Brain microvascular endothelial cell (primary cell): Measurements from ENCODE around the gene PTPRT.

Experiments used
- DNase-seq: peaks from one replicate; pipeline ENCODE4 v3.0.0-alpha.2; 2020
- H3K27ac ChIP-seq: fragments of 250-450 bp; sonication (Bioruptor Pico); 2 replicates; pipeline ENCODE4 v1.5.1; 2020; ENCODE audit warnings: mild to moderate bottlenecking, moderate library complexity
- H3K27me3 ChIP-seq: fragments of 250-450 bp; sonication (Bioruptor Pico); replicated peaks from 2 replicates; pipeline ENCODE4 v1.5.1; 2020; ENCODE audit warnings: mild to moderate bottlenecking
- H3K36me3 ChIP-seq: fragments of 250-450 bp; sonication (Bioruptor Pico); replicated peaks from 2 replicates; pipeline ENCODE4 v1.5.1; 2020; ENCODE audit warnings: mild to moderate bottlenecking
- H3K4me3 ChIP-seq: 2 replicates; pipeline ENCODE4 v1.5.1; 2011; ENCODE audit warnings: low read depth, mild to moderate bottlenecking, control low read depth, low read length, moderate library complexity
- CTCF ChIP-seq: IDR thresholded peaks from 2 replicates; pipeline ENCODE4 v1.5.1; 2011; ENCODE audit warnings: low read depth, mild to moderate bottlenecking, moderate library complexity, low read length, control low read depth, inconsistent platforms; ENCODE audit errors: missing control alignments
- in situ Hi-C: cut with HindIII; loops from 2 replicates; pipeline ENCODE4 v1.10.0; 2017; ENCODE audit warnings: low sequenced_read_pairs, low pct_ligation_motif_present

Gene PTPRT

DNA sequence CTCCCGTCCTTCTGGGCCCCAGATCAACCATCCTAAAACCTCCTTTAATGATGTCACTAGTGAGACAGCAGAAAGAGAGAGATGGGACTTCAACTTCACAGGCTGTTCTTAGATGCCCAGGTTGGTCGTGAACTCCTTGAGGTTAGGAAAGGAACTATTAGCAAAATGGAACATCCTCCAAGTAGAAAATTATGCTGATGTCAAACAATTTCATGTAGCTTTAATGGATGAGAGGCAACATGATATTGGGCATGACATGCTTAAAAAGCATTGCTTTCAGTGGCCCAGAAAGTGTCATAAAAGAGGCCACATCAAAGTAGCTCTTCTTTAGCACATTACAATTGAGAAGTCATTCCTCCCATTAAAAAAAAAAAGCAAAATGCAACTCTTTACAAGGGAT is 248.1 kb downstream of the PTPRT start:
- Histone ChIP-seq H3K36me3 (no peaks in the 10 kb centered on the region), H3K4me3 (no peak overlapping the region), H3K27ac (no peak overlapping the region), H3K27me3 (no peaks in the 10 kb centered on the region)
- no peak for TF ChIP-seq CTCF
- DNase-seq = no peak
- in situ Hi-C loops = no loop called here

DNA sequence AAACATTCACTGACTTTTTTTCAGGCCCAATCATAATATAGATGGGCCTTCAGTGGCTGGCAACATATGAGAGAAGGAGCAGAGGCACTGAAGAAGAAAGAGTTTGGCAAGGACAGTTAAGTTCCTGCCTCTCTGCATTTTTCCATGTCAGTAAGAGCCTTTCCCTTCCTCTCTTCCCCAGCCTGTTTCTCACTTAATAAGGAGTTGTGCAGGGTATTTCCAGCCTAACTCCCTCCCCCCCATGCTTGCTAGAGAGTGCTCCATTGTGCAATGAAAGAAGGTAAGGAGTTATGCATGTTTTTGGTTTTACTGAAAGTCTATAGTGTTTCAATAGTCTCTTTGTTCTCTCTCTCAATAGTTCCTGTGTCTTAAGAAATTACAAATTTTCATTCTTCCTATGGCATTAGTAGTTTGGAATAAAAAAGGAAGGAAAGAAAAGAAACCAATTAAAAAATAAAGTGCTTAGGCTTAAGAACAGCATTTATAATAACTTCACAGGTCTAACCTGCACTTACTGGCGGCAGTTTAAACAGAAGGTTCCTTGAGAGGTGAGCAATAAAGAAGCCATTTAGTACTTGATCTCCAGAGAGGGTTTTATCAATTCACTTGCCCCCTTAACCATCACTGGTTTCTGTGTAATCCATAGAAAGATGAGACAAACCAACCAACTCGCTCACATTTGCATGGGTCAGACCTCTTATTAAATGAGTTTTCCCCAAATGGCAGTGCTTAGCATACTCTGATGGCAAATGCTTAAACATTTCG is 251.1 kb downstream of the PTPRT start:
- H3K27me3 ChIP-seq = no peaks in the 10 kb centered on the region
- no peaks in the 10 kb centered on the region for H3K36me3 ChIP-seq
- no peak for TF ChIP-seq CTCF
- in situ Hi-C loops = no loop called here
- H3K27ac ChIP-seq = no peak overlapping the region
- no peak overlapping the region for H3K4me3 ChIP-seq
- DNase-seq = no peak

DNA sequence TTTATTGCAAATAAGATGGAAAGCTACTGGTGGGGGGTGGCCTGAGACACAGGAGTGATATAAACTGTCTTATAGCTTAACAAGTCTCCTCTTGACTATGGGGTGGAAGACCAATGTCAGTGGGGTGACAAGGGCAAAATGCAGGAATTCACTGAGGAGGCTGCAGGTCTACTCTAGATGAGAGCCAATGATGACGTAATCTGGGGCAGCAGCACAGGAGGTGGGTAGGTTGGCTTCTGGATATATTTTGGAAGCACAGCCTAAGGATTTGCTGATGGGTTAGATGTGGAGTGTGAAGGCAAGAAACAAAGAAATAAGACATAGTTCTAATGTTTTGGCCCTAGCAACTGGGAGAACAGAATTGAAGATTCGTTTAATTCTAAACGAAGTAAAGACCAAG is 253.2 kb downstream of the PTPRT start:
- no peak overlapping the region for H3K4me3 ChIP-seq
- H3K27me3 ChIP-seq = no peaks in the 10 kb centered on the region
- no peak overlapping the region for H3K27ac ChIP-seq
- no peak for TF ChIP-seq CTCF
- DNase-seq = no peak
- in situ Hi-C loops = no loop called here
- no peaks in the 10 kb centered on the region for H3K36me3 ChIP-seq

DNA sequence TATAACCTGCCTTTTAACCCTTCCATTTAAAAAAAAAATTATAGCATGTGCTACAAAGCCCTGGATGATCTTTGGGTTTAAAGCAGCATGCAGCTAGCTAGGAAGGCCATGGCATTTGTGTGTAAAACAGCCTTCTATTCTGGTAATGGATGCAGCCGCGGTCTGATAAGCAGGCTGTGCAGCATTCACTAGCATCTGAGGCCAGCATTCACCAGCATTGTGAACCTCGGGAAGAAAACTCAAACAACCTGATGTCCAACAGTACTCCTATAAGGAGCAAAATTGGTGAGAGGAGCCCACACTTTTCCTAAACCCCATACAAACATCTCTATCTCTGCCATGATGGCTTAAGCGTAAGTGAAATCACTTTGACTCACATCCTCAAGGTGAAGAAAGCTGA is 265.5 kb downstream of the PTPRT start:
- no peaks in the 10 kb centered on the region for H3K36me3 ChIP-seq
- no peaks in the 10 kb centered on the region for H3K27me3 ChIP-seq
- TF ChIP-seq CTCF = no peak
- in situ Hi-C loops = no loop called here
- no peak overlapping the region for H3K27ac ChIP-seq
- DNase-seq = no peak
- no peak overlapping the region for H3K4me3 ChIP-seq

- Histone ChIP-seq H3K36me3 (no peaks in the 10 kb centered on the region), H3K27ac (no peak overlapping the region), H3K27me3 (no peaks in the 10 kb centered on the region), H3K4me3 (no peak overlapping the region)
- in situ Hi-C loops = no loop called here
- DNase-seq = no peak
- TF ChIP-seq CTCF = no peak
Observed at GRCh38 chr20:42923348-42923918, 266.3 kb downstream of the PTPRT start.
